ENCODE results near the gene HNRNPM.
A peak's percentile ranks its signal among the peaks of the same experiment; 100 is the strongest.
"Not testable (repeated sequence)": the region's sequence is repeated elsewhere in the genome, so short reads cannot be mapped to it uniquely, and the experiment has no call there.

Gene HNRNPM

DNA sequence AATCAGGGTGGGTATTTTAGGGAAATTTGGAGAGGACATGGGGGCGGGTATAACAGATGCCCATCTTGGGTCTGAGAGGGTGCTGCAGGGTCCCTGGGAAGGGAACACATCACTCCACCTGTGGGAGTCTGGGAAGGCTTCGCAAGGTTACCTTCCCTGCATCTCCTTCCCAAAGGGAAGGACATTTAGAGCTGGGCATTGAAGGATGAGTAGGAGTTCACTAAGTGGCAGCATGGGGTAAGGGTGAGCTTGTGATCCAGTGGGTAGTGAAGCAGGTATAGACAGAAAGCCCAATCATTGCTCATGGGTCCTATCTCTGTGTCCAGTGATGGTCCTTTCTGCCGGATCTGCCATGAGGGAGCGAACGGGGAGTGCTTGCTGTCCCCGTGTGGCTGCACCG is 18.5 kb upstream of the HNRNPM start:
- no peak for DNase-seq

GRCh38 chr19:8429044-8429443 is 15.7 kb upstream of the HNRNPM start:
- DNase-seq: no peak

DNA sequence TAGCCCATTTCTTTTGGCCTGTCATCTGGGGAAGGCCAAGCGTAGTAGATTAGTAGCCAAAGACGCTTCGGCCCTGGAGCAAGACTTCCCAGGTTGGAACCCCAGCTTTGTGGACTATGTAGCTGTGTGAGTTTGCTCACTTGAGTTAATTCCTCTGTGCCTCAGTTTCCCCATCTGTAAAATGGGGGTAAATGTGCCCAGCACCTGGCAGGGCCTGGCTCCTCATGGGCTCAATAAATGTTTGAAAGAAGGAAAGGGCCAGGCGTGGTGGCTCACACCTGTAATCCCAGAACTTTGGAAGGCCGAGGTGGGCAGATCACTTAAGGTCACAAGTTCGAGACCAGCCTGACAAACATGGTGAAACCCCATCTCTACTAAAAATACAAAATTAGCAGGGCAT is 14.9 kb upstream of the HNRNPM start:
- no peak for DNase-seq

- no peak for DNase-seq
Measured at GRCh38 chr19:8430650-8431049, 14.1 kb upstream of the HNRNPM start.

- no peak for DNase-seq
Measured at GRCh38 chr19:8438236-8438635, 6.5 kb upstream of the HNRNPM start.

DNA sequence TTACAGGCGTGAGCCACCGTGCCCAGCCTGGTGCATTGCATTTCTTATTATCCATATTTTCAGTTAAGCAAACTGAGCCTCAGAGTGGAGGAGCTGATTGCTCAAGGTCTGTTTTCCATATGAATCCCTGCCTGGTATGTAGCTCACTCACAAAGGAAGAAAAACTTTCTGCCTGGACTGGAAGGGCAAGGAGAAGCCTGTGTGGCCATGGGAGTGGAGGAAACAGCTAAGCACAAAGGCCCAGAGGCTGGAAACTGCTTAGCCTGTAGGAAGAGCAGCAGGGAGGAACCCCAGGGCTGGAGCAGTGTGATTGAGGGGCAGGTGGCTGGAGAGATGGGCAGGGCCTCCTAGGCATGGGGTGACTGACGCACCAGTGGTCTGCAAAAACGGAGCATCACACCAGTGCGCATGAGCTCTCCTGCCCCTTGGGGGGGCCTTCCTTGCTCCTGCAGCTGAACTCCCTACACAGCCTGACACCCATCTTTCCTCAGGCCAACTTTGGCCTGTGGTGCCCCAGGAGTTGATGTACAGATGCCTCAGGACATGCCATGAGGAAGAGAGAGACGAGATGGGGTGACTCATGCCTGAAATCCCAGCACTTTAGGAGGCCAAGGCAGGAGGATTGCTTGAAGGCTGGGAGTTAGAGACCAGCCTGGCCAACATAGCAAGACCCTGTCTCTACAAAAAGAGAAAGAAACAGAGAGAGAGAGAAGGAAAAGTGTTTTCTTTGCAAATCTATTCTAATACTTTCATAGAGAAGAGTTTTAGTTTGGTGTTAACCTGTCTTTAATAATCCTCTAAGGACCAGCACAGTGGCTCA is 2.8 kb upstream of the HNRNPM start:
- DNase-seq: no peak

GRCh38 chr19:8444140-8444676 is 567 bp upstream of the HNRNPM start:
- not testable (repeated sequence) for DNase-seq

- DNase-seq: peak; percentile 52
Measured at GRCh38 chr19:8445488-8446001, 770 bp downstream of the HNRNPM start.

- no peak for DNase-seq
Measured at GRCh38 chr19:8446061-8446709, 1.4 kb downstream of the HNRNPM start.

DNA sequence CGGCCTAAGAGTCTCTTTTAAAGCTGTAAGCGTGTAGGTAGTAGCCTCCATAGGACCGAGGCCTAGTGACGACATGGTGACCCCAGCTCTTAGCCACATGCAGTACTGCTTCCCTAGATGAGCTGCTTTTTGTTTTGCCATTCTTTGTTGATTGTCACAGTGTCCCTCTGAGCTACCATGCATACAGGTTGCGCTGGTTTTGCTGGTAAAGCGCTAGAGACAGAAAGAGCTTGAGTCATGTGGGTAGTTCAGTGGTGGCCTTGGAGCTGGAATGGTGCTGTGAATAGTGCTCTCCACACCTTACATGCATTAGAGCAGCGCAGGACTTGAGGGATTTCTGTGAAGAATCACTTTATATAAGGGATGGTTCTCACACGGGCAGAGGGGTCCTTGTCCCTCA is 5.1 kb downstream of the HNRNPM start:
- no peak for DNase-seq

GRCh38 chr19:8451377-8451776 is 6.6 kb downstream of the HNRNPM start:
- DNase-seq: no peak

GRCh38 chr19:8451885-8452284 is 7.1 kb downstream of the HNRNPM start:
- no peak for DNase-seq

DNA sequence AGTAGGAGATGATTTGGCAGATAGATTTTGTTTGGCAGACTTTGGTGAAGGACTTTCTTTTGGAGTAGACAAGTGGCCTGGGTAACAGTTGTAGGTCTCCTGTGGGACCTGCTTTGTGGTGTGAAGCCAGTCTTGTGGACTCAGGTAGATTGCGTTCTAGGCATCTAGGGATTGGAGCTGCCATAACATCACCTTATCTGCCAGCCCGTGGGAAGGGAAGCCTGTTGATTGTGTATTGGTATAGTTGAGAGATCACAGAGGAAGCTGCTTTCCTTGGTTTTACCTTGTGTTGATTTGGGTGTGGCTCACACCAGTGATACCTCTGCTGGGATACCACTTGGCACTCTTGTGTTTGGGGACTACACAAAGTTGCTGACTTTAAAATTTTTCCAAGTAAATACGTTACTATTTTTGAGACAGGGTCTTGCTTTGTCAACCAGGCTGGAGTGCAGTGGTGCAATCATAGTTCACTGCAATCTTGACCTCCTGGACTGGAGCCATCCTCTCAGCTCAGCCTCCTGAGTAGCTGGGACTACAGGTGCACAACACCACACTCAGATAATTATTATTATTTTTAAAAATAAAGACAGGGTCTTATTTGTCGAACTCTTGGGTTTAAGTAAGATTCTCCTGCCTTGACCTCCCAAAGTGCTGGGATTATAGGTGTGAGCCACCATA is 7.8 kb downstream of the HNRNPM start:
- no peak for DNase-seq

DNA sequence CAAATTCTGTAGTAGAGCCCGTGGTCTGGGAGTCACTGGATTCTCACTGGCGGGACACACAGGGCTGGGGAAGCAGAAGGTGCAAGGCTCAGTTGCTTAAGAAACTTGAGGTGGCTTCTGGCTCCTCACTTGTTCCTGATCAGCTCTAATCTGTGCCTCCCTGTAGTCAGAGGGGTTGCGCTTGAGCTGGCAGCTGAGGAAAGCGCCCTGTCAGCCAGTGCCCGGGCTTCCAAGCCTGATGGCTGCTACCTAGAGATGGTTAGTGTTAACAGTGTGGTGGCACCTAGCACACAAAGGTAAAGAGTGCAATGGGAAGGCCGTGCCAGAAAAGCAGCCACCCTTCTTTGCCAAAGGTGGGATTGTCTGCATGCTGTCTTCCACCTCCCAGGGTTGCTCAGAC is 8.8 kb downstream of the HNRNPM start:
- DNase-seq: no peak

- no peak for DNase-seq
Measured at GRCh38 chr19:8454218-8454617, 9.4 kb downstream of the HNRNPM start.

- DNase-seq: no peak
Measured at GRCh38 chr19:8455018-8455417, 10.2 kb downstream of the HNRNPM start.

GRCh38 chr19:8456064-8456463 is 11.3 kb downstream of the HNRNPM start:
- DNase-seq: no peak

DNA sequence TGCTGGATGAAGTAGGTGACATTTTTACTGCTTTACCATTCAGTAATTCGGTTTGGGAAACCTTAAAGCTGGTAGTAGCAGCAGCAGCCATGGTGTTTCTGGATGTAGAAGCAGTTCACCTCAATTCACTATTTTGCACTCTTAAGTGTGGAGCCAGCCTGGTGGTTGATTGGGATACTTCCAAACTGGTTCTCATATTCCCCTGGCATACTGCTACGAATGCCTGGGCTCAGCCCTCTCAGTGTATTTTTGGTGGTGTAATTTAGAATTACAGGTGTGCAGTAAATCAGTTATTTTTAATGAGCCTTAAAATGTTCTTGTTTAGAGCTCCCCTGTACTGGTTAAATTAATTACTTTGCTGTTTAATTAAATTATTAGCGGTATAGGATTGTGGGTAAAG is 12.4 kb downstream of the HNRNPM start:
- DNase-seq: no peak

DNA sequence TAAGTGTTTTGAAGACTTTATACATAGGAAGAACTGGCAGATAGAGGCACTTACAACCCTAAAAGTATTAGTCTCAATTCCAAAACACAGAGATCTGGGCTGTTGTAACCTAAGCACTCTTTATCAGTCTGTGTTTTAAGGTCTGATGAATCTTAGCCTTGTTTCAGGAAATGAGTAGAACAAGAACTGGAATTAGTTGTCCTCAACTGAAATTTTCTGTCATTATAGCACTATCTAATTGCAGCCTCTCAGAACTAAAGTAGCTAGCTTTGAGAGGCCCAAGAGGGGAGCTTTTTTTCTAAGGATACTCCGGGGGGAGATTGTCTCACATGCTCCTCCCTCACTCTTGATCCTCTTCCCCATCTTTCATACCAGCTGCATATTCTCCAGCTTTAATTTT is 13.1 kb downstream of the HNRNPM start:
- no peak for DNase-seq

DNA sequence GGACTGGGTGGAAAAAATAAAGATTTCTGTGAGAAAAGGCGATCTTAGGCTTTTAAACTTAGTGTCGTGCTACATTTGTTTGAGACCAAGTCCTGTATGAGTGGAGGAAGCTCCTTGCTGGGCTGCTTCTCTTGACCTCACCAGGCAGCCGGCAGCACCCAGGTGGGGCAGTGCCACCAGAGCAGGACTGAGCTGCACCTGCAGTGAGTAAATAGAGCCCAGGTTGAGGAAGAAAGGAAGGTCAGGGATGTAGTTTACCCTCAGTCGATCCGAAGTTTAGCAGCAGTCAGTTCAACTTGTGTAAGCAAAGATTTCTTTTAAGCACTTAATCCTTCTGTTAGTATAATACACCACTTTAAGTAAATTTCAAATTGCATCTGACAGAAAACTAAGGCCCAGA is 13.6 kb downstream of the HNRNPM start:
- DNase-seq: no peak

DNA sequence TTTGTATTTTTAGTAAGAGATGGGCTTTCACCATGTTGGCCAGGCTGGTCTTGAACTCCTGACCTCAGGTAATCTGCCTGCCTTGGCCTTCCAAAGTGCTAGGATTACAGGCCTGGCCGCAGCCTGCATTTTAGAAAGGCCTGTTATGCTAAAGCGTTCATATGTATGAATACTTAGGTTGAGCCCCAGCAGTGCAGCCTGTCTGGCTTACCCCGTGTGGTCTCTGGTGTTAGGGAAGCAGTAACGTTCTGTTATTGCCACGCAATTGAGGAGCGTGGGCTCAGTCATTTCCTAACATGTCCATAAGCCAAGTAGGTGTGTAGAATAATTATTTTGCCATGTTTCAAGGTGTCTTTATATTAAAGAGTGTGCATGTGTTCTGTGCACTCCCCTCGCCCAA is 14.3 kb downstream of the HNRNPM start:
- no peak for DNase-seq

GRCh38 chr19:8459520-8460270 is 14.9 kb downstream of the HNRNPM start:
- no peak for DNase-seq

Measured in activated naive CD4-positive, alpha-beta T cell treated with Interleukin-2 at 50 U/mL for 16 hours (primary cell).